DMS114 treated with DMSO at 0.1 percent for 48 hours (cell line): Measurements from ENCODE around the gene DKKL1.
A peak's percentile ranks its signal among the peaks of the same experiment; 100 is the strongest.

Experiments used
- DNase-seq: peaks from one replicate; lab custom pipeline; 2025; ENCODE audit not compliant: unreplicated experiment; lab: John Stamatoyannopoulos, UW

DKKL1 gene

DNA sequence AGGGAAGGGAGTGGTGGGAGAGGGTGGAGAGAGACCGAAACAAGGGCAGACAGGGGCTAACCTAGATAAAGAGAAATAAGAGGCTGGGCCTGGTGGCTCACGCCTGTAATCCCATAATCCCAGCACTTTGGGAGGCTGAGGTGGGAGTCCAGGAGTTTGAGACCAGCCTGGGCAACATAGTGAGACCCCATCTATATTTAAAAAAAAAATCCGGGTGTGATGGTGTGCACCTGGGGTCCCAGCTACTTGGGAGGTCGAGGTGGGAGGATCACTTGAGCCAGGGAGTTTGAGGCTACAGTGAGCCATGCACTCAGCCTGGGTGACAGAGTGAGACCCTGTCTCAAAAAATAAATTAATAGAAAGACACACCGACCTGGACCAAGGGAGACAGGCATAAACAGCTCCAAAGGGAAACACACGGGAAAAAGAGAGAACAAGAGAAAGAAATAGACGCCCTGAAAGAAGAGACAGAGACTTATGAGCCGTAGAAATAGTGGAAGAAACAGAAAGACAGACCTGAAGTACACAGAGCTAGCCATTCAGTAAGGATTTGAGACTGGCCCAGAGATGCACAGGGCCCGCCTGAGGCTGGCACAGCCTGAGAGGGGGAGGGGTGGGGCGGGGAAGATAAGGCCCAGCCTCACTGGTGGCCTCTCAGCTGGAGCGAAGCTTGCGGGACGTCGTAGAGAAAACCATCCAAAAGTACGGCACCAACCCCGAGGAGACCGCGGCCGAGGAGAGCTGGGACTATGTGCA, 26.2 kb upstream of the DKKL1 start:
- no peak for DNase-seq

DNA sequence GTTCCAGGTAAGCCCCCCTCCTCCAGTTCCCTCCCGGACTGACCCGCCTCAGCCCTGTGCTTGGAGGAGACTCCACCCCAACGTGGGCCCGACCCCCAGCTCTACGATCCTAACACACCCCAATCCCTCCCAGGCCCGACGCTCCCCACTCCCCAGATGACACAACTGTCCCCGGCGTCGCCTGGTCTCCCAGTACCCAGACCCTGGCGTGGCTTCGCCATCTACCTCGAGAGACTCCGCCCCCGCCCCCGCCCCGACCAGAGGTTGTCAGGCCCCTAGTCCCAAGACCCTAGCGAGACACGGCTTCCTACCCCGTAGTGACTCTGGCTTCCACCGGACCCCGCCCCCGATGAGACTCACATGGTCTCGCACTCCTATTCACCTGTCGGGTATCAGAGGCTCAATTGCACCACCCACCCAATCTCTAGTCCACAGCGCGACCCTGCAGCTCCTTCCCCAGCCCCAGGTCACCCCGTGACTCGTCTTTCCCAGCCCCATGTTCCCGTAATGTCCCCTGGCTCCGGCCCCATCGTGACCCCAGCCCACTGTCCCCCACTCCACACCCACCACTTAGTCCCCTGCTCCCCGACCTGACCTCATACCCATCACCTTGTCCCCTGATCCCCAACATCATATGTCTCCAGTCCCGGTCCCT, 25.5 kb upstream of the DKKL1 start:
- DNase-seq, result no peak

DNA sequence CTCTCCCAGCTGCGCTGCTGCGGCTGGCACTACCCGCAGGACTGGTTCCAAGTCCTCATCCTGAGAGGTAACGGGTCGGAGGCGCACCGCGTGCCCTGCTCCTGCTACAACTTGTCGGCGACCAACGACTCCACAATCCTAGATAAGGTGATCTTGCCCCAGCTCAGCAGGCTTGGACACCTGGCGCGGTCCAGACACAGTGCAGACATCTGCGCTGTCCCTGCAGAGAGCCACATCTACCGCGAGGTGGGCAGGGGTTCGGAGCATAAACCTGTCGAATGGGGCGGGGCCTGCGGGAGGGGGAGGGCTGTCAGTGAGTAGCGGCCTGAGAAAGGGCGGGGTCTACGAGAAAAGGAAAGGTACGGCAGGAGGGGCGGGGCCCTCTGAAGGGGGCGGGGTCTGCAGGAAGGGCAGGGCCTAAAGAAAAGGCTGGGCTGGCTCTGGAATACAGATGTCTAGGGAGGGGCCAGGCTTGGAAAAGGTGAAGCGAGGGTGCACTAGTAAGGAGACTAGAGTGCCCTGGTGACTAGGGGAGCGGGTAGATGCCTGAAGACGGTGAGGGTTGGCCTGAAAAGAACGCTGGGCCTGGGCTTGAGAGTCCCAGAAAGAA, 24.9 kb upstream of the DKKL1 start:
- no peak for DNase-seq

DNA sequence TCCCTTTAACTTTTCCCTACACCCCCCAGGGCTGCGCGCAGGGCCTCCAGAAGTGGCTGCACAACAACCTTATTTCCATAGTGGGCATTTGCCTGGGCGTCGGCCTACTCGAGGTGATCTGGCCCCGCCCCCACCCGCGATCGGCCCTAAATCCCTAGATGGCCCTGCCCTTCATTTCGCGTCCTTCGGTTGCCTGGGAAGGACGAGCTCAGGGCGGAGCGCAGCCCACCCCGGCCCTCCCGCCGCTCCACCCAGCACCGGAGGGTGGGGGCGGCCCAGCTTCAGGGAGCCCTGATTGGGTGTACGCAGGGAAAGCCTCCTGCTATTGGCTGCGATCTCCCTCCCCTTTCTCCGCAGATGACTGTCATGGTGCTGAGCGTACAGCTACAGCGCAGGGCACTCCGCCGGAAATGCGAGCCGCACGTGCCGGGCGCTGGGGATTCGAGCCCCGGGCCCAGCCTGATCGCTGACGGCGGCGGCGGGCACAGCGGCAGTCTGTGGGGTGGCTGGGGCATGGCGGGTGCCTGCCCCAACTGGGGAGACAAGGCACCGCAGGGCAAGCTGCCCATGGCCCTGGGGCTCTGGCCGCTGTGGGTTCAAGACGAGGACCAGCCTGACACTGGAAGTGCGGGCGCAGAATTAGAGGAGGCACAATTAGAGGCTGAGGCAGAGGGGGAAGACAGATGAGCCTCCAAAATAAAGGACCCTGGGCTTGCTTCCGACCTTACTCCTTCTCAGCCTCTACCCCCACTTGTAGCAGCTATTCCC, 24.2 kb upstream of the DKKL1 start:
- no peak for DNase-seq

DNA sequence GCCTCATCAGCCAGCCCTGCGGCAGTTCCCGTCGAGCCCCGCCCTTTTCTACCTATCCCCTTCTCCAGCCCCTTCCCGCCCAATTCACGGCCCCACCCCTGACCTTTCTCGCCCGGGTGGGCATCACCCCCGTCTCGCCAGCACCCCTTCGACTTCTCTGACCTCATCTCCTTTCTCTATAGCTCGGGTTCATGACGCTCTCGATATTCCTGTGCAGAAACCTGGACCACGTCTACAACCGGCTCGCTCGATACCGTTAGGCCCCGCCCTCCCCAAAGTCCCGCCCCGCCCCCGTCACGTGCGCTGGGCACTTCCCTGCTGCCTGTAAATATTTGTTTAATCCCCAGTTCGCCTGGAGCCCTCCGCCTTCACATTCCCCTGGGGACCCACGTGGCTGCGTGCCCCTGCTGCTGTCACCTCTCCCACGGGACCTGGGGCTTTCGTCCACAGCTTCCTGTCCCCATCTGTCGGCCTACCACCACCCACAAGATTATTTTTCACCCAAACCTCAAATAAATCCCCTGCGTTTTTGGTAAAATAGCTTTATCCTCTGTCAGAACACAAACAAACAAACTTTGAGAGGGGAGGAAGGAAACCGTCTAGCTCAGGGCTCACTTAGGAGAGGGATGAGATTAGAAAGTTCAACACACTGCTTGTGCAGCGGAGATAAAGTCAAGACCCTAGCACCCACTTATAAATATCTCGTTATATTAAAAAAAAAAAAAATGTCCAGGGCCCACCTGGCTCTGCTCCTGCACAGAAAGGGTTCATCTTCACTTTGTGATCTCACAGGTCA, 23.4 kb upstream of the DKKL1 start:
- DNase-seq, result no peak

DNA sequence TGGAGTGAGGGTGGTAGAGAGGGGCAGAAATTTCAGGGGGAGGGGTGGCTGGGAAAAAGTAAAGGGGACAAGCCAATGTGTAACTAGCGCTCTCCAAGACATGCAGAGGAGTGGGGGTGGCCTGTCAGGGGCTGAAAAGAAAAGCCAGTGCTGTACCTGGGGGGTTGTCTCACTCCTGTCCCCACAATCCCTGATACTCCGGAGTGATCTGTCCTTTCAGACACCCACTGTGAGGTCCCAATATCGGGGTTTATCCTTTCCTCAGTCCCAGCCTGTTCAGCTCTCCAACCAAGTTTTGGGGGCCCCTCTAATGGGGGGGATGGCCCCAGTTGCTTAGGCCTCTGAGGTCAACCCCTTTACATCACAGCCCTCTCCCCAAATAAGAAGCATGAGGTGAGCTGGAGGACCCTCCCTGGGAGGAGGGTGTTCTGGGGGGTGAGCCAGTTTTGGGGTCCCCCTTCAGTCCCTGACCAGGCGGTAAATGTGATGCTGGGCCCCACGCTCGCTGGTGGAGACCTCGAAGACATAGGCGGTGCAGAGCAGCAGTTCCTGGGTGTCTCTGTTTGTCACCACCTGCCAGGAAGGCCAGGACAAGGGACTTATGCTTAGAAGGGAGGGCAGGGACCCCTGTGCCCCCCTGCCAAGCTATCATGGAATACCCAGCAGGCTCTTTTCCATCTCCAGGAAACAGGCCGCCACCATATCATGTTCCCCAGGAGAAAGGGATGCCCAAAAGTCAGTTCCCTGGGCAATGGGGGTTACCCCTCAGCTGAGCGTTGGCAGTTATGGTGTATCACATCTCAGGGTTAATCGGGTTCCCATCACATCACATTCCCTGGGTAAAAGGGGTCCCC, 22.6 kb upstream of the DKKL1 start:
- no peak for DNase-seq

DNA sequence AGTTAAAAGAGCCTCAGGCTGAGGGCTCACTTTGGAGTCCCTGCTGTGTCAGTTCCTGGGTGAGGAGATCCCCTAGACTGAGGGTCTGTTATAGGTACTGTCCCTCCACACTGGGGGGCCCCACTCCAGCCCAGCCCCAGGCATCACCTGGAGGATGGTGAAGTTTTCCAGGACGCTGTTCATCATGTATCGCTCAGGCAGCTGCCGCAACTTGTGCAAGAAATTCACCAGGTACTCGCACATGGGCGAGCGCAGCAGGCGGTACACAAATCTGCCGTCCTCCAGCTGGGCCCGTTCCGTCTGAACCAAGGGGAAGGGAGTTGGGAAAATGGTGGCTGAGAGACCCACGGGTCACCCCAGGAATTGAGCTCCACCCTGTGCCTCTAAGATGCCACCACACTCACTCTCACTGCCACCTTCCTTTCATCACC, 21.4 kb upstream of the DKKL1 start:
- no peak for DNase-seq

DNA sequence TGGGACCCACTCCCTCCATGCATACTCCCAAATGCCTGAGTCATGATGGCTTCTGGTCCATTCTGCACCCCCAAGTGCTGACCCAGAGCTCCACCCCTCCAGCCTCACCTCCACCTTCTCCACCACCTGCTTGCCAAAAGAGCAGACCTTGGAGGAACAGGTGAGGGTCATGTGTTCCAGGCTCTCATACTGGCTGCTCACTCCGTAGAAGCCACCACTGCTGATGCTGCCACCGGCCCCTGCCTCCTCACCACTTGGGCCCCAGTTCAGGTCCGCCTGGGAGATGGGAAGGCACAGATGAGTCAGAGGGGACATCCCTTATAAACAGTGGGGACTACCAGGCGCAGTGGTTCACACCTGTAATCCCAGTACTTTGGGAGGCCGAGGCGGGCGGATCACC, 20.6 kb upstream of the DKKL1 start:
- no peak for DNase-seq

DNA sequence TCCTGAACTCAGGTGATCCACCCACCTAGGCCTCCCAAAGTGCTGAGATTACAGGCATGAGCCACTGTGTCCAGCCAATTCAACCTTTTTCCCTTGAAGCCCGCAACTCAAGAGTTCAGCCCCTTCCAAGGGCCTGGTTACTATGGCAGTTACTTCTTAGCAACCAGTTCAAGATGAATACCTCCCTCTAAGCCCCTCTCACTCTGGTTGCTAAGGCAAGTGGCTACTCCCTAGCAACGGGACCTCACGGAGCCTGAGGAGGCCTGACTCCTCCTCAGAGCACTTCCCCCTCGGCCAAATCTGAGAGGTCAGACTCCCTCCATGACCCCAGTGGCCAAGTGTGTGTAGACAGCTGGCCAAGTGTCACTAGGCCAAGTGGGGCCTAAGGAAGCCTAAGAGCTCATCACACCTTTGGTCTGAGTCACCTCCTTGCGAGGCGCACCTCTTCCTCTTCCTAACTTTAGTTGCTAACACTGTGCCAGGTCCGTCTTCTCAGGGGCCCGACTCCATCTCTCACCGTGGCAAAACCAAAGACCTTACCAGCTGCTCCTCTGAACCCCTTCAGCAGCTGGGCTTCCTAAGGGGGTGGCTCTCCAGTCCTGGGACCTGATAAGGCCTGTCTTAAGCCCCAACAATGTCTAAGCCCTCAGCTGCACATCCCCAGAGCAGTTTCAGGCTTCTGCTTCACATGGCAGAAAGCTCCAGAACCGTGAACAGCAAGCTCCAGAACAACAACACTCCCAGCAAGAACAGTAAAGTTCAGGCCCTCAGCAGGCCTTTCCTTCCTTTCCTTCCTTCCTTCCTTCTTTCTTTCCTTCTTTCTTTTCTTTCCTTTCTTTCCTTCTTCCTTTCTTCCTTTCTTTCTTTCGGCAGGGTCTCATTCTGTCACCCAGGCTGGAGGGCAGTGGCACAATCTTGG, 18.9 kb upstream of the DKKL1 start:
- DNase-seq, result no peak

DNA sequence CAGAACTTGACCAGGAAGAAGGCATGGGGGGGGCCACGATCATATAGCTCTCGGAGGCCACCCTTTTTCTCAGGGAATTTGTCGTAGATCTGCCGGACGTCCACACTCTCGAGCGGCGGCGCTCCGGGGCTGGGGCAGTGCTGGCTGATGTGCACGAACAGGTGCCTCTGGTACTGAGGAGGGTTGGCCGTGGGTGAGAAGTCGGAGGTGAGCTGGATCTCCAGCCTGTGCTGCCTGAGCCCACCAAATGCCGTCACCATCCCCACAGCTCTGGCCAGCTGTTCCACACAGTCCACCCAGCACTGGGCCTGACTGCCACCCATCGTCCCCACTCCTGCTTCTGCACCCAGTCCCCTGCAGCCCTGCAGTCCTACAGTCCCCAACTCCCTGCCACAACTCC, 16.5 kb upstream of the DKKL1 start:
- no peak for DNase-seq

DNA sequence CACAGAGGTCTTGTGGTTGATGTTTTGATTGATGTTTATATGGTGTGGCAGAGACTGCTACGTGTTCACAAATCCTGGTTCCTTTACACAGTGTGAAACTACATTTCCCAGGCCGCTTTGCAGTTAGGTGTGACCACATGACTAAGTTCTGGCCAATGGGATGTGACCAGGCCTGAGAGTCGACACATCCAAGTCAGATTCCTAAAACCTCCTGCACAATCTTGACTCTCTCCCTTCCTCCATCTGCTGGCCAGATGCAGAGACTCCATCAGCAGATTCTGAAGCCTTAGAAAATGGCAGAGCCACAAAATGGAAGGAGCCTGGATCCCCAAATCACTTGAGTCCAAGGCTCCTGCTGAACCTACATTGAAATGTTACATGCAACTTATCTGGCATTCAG, 15.8 kb upstream of the DKKL1 start:
- DNase-seq, result peak; percentile 38

DNA sequence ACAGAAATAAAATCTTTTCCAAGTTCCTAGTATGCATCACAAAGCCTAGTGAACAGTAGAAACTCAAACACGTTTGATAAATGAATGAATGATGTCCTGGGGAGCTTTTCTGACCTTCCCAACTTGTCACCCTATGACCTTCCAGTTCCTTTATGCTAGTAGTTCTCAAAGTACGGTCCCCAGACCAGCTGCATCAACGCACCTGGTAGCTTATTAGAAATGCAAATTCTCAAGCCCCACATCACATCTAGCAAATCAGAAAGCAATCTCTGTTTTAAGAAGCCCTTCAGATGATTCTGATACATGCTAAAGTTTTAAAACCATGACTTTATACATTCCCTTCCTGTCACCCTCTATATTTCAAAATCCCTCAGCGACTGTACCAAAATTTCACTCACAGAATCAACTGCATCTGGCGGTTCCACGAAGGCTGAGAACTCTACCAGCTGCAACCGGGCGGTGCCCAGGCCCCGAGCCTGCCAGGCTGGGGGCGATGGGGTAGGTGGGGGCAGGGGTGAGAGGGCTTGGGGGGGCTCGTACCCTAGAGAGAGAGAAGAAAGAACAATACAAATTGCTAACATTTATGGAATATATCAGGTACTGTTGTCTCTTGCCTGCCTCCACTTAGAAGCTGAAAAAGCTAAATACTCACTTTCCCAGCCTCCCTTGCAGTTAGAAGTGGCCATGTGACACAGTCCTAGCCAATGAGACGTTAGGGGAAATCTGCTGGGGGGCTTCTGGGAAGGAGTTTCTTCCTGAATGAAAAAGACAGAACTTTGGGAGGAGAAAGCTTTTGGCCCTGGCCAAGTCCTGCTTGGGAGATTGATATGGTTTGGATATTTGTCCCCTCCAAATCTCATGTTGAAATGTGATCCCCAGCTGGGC, 15.1 kb upstream of the DKKL1 start:
- DNase-seq, result no peak

DNA sequence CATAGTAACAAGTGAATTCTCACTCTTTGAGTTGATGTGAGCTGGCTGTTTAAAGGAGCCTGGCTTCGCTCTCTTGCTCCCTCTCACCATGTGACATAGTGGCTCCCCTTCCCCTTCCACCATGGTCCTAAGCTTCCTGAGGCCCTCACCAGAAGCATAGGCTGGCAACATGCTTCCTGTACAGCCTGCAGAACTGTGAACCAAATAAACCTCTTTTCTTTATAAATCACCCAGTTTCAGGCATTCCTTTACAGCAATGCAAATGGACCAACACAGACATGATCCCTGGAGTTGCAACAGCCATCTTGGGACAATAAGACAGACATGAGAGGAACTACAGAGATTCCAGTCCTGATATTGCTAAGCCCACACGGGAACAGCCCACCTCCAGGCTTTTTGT, 14.1 kb upstream of the DKKL1 start:
- no peak for DNase-seq

DNA sequence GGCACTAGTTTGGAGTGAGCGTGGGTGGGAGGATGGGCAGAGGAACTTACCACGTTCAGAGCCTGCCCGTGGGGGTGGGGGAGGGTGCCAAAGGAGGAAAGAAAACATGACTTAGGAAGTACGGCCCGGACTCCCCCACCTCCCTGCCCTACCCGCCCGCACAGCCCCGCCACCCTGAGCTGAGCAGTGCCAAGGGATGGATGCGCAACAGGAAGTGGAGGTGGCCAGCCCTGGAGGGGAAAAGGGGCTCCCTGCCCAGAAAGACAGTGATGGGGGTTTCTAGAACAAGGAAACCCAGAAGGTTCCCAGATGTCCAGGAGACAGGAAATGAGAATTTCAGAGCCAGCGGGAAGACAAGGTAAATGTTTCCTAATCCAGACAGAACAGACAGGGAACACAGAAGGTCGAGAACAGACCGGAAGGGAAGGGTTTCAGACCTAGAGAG, 7.7 kb upstream of the DKKL1 start:
- DNase-seq, result no peak

DNA sequence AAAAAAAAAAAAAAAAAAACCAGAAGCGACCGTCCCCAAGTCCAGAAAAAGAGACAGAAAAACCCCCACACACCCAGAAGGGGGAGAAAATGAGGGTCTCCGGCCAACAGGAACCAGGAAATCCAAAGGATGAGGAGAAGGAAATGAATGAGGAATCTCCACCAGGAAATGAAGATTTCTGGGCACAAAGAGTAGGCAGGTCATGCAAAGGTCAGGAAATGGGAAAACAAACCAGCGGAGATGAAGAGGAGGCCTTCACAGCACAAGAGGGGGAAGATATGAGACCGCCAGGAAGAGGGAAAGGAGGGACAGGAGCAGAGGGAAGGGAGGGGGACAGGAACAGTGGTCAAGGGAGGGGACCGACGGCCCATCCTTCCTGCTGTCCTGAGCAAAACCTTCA, 7.3 kb upstream of the DKKL1 start:
- DNase-seq, result no peak

DNA sequence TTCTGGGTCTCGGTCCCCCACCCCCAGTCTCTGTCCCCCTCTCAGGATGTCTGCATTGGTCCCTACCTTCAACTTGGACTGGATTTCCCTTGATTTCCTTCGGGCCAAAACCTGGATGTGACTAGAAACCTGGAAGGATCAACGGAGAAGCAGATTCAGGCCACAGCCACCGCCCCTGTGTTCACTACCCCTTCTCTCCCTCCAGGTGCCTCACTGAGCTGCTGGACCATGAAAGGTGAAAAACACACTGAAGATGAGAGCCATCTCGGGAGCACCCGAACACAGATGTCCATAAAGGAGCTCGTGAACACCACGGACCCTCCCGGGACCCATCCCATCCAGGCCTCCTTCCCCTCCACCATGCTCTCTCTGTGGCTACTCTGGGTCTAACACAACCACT, 6.5 kb upstream of the DKKL1 start:
- no peak for DNase-seq

DNA sequence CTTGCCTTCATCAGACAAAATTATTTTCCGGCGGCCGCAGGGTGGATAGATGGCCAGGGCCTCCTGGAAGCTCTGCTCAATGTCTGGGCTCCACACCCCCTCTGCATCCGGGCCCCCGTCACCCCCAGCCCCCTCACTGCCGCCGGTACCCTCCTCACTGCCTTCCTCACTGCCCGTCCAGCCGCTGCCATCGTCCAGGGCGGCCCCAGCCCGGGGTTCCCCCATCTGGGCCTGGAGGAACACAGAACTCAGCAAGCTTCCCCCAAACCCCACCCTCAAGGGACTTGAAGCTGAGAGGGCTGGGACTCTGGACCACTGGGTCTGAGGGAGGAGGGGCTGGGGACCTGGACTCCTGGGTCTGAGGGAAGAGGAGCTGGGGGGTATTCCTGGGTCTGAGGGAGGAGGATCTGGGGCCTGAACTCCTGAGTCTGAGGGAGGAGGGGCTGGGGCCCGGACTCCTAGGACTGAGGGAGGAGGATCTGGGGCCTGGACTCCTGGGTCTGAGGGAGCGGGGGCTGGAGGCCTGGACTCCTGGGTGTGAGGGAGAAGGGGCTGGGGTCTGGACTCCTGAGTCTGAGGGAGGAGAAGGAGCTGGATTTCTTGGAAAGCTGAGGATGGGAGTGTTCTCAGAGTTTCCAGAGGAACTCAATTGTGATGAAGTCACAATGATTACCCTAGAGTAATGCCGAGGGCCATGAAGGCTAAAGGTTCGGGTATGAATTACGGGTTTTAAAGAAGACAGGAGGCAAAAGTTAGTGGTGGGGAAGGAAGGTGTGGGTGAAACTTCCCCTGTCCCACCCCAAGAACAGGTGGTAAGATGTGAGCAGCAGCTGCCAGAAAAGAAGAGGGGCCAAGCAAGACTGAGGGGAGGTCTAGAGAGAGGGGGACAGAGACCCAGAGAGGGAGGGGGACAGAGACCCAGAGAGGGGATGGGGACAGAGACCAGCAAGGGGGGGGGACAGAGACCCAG, 3.5 kb upstream of the DKKL1 start:
- no peak for DNase-seq
